BE2C (cell line): ENCODE data around the gene DMRTC2.

ENCODE experiments used
- DNase-seq: peaks from one replicate; pipeline ENCODE4 v3.0.0-alpha.2; 2020
- H3K27me3 ChIP-seq: fragments of 250-450 bp; sonication (Bioruptor Pico); 2 replicates; pipeline ENCODE4 v1.5.1; 2020; ENCODE audit warnings: mild to moderate bottlenecking
- H3K36me3 ChIP-seq: fragments of 250-450 bp; sonication (Bioruptor Pico); 2 replicates; pipeline ENCODE4 v1.5.1; 2020; ENCODE audit warnings: mild to moderate bottlenecking
- H3K4me1 ChIP-seq: fragments of 250-450 bp; sonication (Bioruptor Pico); 2 replicates; pipeline ENCODE4 v1.5.1; 2020
- H3K4me3 ChIP-seq: 2 replicates; pipeline ENCODE4 v1.5.1; 2011; ENCODE audit warnings: low read depth, low read length
- H3K9me3 ChIP-seq: fragments of 250-450 bp; sonication (Bioruptor Pico); 2 replicates; pipeline ENCODE4 v1.5.1; 2020
- CTCF ChIP-seq: IDR thresholded peaks from 2 replicates; pipeline ENCODE4 v1.5.1; 2012; ENCODE audit warnings: mild to moderate bottlenecking, low read depth, low read length

The DMRTC2 gene

GRCh38 chr19:41863209-41863931 is 18.5 kb downstream of the DMRTC2 start:
- TF ChIP-seq CTCF: no peak
- Histone ChIP-seq H3K36me3 (peaks cover 82% of the 10 kb centered on the region), H3K4me1 (no peaks in the 10 kb centered on the region; the same call in 1 of the 2 replicates), H3K9me3 (no peaks in the 10 kb centered on the region), H3K4me3 (no peak overlapping the region; the same call in 1 of the 2 replicates), H3K27me3 (no peaks in the 10 kb centered on the region)
- no peak for DNase-seq

- Histone ChIP-seq H3K4me1 (no peaks in the 10 kb centered on the region; the same call in 1 of the 2 replicates), H3K4me3 (no peak overlapping the region), H3K9me3 (no peaks in the 10 kb centered on the region), H3K36me3 (peaks cover 92% of the 10 kb centered on the region), H3K27me3 (no peaks in the 10 kb centered on the region)
- DNase-seq: no peak
- TF ChIP-seq CTCF: no peak
Measured at GRCh38 chr19:41864374-41864773, 19.5 kb downstream of the DMRTC2 start.

- no peaks in the 10 kb centered on the region; the same call in 1 of the 2 replicates for H3K4me1 ChIP-seq
- DNase-seq: no peak
- no peaks in the 10 kb centered on the region for H3K9me3 ChIP-seq
- H3K4me3 ChIP-seq: no peak overlapping the region
- H3K27me3 ChIP-seq: no peaks in the 10 kb centered on the region
- peaks cover 97% of the 10 kb centered on the region for H3K36me3 ChIP-seq
- TF ChIP-seq CTCF: no peak
Measured at GRCh38 chr19:41866284-41866683, 21.4 kb downstream of the DMRTC2 start.

- TF ChIP-seq CTCF: no peak
- no peak for DNase-seq
- Histone ChIP-seq H3K9me3 (no peaks in the 10 kb centered on the region), H3K36me3 (peaks cover 89% of the 10 kb centered on the region), H3K27me3 (no peaks in the 10 kb centered on the region), H3K4me1 (no peaks in the 10 kb centered on the region), H3K4me3 (no peak overlapping the region)
Measured at GRCh38 chr19:41868120-41868988, 23.5 kb downstream of the DMRTC2 start.

GRCh38 chr19:41868989-41869300 is 24.1 kb downstream of the DMRTC2 start:
- no peak overlapping the region for H3K4me3 ChIP-seq
- H3K4me1 ChIP-seq: no peaks in the 10 kb centered on the region
- DNase-seq: no peak
- TF ChIP-seq CTCF: no peak
- peaks cover 83% of the 10 kb centered on the region for H3K36me3 ChIP-seq
- H3K27me3 ChIP-seq: no peaks in the 10 kb centered on the region
- H3K9me3 ChIP-seq: no peaks in the 10 kb centered on the region
